HG02588 (cell line): ENCODE data around the gene GRPEL2.

Experiments
- ATAC-seq: cut with Tn5 transposase; IDR thresholded peaks from one replicate; pipeline ENCODE4 v1.9.1; 2021; ENCODE audit warnings: mild to moderate bottlenecking, moderate library complexity; ENCODE audit not compliant: unreplicated experiment

Gene GRPEL2

DNA sequence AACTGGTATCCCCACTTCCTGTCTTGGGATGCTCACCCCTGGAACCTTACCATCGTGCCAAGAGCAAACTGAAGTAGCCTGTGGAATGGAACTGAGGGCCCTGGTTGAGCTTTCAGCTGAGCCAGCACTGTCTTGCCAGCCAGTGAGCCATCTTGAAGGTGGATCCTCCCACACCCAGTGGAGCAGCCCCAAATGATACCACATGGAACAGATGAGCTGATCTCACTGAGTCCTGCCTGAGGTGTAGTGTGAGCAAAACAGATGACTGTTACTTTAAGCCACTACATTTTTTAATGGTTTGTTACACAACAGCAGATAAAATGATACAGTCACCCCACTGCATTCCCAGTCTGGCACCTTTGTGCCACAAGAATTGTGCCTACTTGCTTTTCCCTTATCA, 10.4 kb downstream of the GRPEL2 start:
- ATAC-seq, result no peak

DNA sequence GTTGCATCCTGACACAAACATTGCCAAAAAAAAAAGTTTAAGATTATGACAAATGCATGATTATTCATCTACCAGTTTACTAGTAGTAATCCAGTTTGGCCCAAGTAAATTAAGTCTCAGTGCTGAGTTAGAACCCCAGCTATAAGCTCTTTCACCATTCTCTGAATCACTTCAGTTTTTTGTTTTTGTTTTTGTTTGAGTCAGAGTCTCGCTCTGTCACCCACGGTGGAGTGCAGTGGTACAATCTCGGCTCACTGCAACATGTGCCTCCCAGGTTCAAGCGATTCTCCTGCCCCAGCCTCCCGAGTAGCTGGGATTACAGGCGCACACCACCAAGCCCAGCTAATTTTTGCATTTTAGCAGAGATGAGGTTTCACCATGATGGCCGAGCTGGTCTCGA, 11.1 kb downstream of the GRPEL2 start:
- ATAC-seq, result no peak

DNA sequence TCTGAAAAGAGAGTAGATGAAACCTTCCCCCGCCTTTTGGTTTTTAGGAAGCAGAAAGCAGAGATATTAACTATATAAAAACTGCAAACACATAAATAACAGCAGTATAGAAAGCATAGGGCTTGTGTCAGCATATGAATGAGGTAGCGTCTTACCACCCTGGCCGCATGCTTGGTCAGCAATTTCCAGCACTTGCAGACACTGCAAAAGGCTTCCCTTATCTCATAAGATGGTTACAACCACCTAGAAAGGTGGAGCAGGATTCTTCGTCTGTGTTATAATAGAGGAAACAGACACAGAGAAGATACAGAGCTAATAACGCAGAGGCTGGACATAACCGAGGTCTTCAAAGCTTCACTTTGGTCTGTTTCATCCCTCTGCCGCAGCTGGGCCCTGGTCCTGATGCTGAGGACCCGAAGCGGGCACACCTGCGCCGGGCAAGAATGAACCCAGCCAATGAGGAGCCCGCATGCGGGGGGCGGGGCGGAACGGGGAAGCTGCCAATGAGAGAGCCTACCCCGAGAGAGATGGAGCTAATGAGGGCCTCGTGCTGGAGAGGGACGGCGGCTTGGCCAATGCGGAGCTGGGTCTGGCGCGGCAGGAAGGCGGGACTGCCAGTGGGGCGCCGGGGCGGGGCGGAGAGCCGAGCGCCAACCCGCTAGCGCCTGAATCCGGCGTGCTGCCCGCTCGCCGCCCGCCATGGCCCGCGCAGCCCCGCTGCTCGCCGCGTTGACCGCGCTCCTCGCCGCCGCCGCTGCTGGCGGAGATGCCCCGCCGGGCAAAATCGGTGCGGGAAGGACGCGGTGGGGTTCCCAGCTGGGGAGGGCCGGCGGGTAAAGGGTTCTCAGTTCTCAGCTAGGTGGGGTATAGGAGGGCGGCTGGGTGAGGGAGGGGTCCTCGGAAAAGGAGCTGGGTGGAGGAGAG, 12.3 kb downstream of the GRPEL2 start, which contains the start of gene PCYOX1L:
Gene PCYOX1L (plus strand): TSS at position 677 of the 924 bp plus-strand sequence. CDS start 23 bp downstream, at position 700.
- peak; percentile 100 for ATAC-seq

DNA sequence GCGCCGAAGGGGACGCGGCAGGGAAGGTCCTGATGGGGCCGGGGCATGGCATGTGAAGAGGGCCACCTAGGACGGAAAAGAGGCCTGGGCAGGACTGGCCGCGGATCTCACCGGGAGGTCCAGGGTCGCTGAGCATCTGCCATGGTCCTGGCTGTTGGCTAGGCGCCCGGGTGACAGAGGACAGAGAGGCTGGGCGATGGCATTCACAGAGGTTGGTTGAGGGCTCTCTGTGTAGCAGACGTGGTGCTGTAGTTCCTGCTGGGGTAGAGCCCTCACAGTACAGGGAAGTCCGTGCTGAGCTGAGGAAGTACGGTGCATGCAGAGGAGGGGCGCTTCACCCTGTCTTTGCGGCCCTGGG, 13.0 kb downstream of the GRPEL2 start:
- ATAC-seq, result peak; percentile 5

- no peak for ATAC-seq
Observed at GRCh38 chr5:149358868-149359495, 13.7 kb downstream of the GRPEL2 start.

DNA sequence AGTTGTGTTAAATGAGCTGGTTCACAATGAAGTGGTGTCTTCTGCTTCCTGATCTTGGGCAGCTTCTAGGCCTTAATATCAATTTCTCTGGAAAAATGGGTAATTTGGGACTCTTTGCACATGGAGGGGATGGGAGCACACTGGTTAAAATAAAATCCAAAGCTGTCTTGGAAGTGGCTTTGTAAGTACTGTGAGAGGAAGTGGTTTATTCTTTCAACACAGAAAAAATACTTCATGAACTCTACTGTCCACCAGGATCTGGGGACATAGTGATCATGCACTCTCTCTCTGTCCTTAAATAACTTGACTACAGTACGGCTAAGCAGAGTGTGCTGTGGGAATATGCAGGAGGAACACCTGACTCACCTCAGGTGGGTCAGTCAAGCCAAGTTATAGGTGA, 15.0 kb downstream of the GRPEL2 start:
- ATAC-seq, result no peak

DNA sequence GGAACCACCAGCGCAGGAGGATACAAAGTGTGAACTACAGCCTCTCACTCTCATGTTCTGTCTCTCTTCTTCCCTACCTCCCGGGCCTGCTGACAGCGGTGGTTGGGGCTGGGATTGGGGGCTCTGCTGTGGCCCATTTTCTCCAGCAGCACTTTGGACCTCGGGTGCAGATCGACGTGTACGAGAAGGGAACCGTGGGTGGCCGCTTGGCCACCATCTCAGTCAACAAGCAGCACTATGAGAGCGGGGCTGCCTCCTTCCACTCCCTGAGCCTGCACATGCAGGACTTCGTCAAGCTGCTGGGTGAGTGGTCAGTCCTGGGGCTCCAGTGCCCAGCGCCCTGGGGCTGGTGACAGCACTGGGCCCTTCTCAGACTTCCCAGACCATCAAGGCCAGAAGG, 17.2 kb downstream of the GRPEL2 start:
- no peak for ATAC-seq

- ATAC-seq, result no peak
Observed at GRCh38 chr5:149363358-149363757, 18.1 kb downstream of the GRPEL2 start.

DNA sequence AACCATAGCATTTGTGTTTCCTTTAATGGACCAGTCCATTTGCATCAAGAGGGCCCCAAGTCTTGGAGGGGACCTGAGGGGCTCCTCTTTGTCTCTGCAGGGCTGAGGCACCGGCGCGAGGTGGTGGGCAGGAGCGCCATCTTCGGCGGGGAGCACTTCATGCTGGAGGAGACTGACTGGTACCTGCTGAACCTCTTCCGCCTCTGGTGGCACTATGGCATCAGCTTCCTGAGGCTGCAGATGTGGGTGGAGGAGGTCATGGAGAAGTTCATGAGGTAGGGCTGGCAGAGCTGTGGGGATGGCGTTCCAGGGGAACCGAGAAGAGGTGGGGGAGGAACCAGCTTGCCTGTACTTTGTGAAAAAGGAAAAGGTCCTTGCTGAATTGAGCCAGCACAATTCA, 18.6 kb downstream of the GRPEL2 start:
- ATAC-seq, result no peak

DNA sequence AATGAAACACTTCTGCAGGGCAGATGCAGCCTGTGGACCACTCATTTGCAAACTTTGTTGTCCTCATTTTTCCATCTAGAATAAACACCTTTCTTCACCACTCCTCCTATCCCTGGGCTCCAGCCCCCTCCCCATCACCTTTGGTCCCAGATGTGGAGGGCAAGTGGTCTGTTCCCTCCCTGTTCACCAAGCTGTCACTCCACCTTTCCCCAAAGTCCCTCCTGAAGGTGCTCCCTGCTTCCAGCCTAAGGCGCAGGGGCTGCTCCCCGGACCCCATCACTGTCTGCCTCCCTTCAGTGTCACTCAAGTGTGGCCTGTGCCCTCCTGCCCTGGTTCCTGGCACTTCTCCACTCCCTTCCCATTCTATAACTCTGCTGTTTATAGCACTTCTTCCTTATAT, 19.4 kb downstream of the GRPEL2 start:
- no peak for ATAC-seq

DNA sequence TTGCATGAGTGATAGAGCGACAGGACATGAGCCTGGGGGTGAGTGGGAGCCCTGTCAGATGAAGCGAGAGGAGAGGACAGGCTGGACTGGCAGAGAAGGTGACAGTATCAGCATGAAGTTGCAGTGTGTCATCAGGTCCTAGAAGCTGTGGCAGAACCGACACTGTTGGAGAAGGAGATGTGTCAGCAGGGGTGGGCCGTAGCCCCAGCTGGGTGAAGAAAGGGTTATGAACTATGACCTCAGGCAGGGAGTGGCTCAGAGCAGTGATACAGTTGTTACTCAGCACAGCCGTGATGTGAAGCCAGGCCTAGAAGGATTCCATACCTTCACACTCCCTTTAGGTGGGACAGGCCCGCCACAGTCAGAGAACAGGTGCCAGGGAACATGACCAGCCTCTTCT, 20.1 kb downstream of the GRPEL2 start:
- no peak for ATAC-seq

GRCh38 chr5:149366169-149366729, 20.9 kb downstream of the GRPEL2 start:
- no peak for ATAC-seq

GRCh38 chr5:149367249-149367971, 22.1 kb downstream of the GRPEL2 start:
- ATAC-seq, result peak; percentile 78

- no peak for ATAC-seq
Observed at GRCh38 chr5:149367972-149368645, 22.8 kb downstream of the GRPEL2 start.

DNA sequence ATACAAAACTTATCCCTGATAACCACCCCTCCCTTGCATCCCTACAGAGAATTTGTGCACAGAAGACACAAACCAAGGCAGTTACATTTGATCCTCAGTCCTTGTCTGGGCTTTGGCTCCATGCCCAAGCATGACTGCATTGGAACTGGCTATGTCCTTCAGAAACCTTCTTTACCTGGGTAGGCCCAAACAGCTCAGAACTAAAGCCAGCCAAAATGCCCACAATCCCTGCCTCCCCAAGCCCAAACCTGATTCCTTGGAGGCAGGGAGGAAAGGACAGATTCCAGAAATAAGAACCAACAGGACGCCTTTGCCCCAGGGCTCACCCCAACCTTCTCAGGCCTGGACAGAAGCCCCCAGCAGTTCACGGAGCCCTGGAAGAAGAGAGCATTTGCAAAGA, 25.6 kb downstream of the GRPEL2 start:
- ATAC-seq, result no peak

GRCh38 chr5:149371296-149371962, 26.1 kb downstream of the GRPEL2 start:
- peak; percentile 68 for ATAC-seq

GRCh38 chr5:149372076-149372795, 26.9 kb downstream of the GRPEL2 start:
- ATAC-seq, result no peak

- no peak for ATAC-seq
Observed at GRCh38 chr5:149372932-149373331, 27.6 kb downstream of the GRPEL2 start.

GRCh38 chr5:149374303-149374702, 29.0 kb downstream of the GRPEL2 start:
- no peak for ATAC-seq

DNA sequence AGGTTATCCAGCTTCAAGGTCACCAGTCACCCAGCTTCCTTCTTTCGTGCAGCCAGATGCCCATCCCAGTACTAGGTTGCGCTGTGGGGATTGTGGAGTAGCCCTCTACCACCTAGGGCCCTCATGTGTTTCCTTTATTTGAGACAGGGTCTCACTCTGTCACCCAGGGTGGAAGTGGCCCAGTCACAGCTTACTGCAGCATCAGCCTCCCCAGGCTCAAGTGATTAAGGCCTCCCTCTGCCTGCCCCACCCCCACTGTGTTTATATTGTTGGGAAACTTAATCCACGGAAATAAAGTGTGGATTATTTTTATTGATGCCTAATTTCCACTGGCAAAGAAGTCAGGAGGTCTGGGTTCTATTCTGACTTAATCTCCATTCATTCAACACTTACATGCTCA, 29.5 kb downstream of the GRPEL2 start:
- ATAC-seq, result no peak
